GM20431 (cell line): ENCODE results near the gene PGC.

Source experiments
- in situ Hi-C: fragments of 300-500 bp; cut with MseI, MboI; formaldehyde crosslinking; loops from one replicate; pipeline ENCODE4 v1.15.0; 2020; ENCODE audit warnings: low sequenced_read_pairs; ENCODE audit not compliant: unreplicated experiment

The PGC gene

GRCh38 chr6:41747256-41748101 lies at the start of gene PGC:
Gene PGC, minus strand, starts transcription at chr6:41747397. Its CDS starts 63 bp downstream, at chr6:41747334.
- in situ Hi-C loops: no loop called here

GRCh38 chr6:41796474-41796873 lies 49.3 kb upstream of the PGC start:
- in situ Hi-C loops: no loop called here

- in situ Hi-C loops: no loop called here
Observed at GRCh38 chr6:41791984-41792383, 44.8 kb upstream of the PGC start.

- in situ Hi-C loops: no loop called here
Observed at GRCh38 chr6:41791305-41791704, 44.1 kb upstream of the PGC start.

- in situ Hi-C loops: no loop called here
Observed at GRCh38 chr6:41790045-41790444, 42.8 kb upstream of the PGC start.

GRCh38 chr6:41789390-41789724 lies 42.2 kb upstream of the PGC start:
- in situ Hi-C loops: no loop called here

GRCh38 chr6:41787219-41787917 lies 40.2 kb upstream of the PGC start, which contains the start of gene TOMM6:
Gene TOMM6, plus strand, starts transcription at chr6:41787694. Its CDS starts 4 bp downstream, at chr6:41787698.
- in situ Hi-C loops: no loop called here

GRCh38 chr6:41786451-41787218 lies 39.4 kb upstream of the PGC start:
- in situ Hi-C loops: no loop called here

GRCh38 chr6:41785689-41786450 lies 38.7 kb upstream of the PGC start:
- in situ Hi-C loops: no loop called here

- in situ Hi-C loops: no loop called here
Observed at GRCh38 chr6:41785254-41785653, 38.1 kb upstream of the PGC start.

- in situ Hi-C loops: no loop called here
Observed at GRCh38 chr6:41784581-41785171, 37.5 kb upstream of the PGC start.

GRCh38 chr6:41783106-41783780 lies 36.0 kb upstream of the PGC start:
- in situ Hi-C loops: no loop called here

- in situ Hi-C loops: no loop called here
Observed at GRCh38 chr6:41781366-41781730, 34.2 kb upstream of the PGC start.

- in situ Hi-C loops: no loop called here
Observed at GRCh38 chr6:41780551-41781365, 33.6 kb upstream of the PGC start, which contains the start of gene PRICKLE4. Gene PRICKLE4, plus strand, starts transcription at chr6:41780782. Its CDS starts 2,692 bp downstream, at chr6:41783474.

GRCh38 chr6:41779788-41780550 lies 32.8 kb upstream of the PGC start, which contains the start of gene FRS3:
Gene FRS3, minus strand, starts transcription at chr6:41779900. Its CDS starts 2,913 bp downstream, at chr6:41776987.
- in situ Hi-C loops: loop anchor here (10.0 kb wide), 1 partner anchor 175 kb away; no protein-coding TSS in a partner anchor

- in situ Hi-C loops: loop anchor here (10.0 kb wide), 1 partner anchor 175 kb away; no protein-coding TSS in a partner anchor
Observed at GRCh38 chr6:41779336-41779735, 32.1 kb upstream of the PGC start.

GRCh38 chr6:41778895-41779294 lies 31.7 kb upstream of the PGC start:
- in situ Hi-C loops: loop anchor here (10.0 kb wide), 1 partner anchor 174 kb away; no protein-coding TSS in a partner anchor
